Panc1 (cell line): Measurements from ENCODE around the gene MYH11. TPM values are rescaled to one million over a fixed set of nuclear protein-coding genes. Genes with fewer than 3 reads are reported as not detected.

Experiments
- ATAC-seq: fragments of 200-7000 bp; cut with Tn5 transposase; 2 replicates; pipeline ENCODE4 v1.9.1; 2020; ENCODE audit warnings: mild to moderate bottlenecking, moderate library complexity
- BruUV-seq: library from RNA; stranded (reverse); fragments of 400-500 nt; replicated peaks from 2 replicates; lab custom pipeline; 2021; lab: Mats Ljungman, UMichigan
- CTCF ChIA-PET: fragments of 300-600 bp; sonication (Branson Sonifier 250); formaldehyde crosslinking; loops from one replicate; lab custom pipeline; 2022; ENCODE audit warnings: antibody characterized with exemption; lab: Charles Lee
- POLR2A ChIA-PET: fragments of 300-600 bp; sonication (Branson Sonifier 250); formaldehyde crosslinking; loops from one replicate; lab custom pipeline; 2022; ENCODE audit warnings: antibody characterized with exemption; lab: Charles Lee
- DNase-seq: peaks from one replicate; pipeline ENCODE4 v3.0.0-alpha.2; 2010; ENCODE audit warnings: low read depth, low spot score
- H3K27ac ChIP-seq: 2 replicates; pipeline ENCODE4 v1.5.1; 2011; ENCODE audit warnings: mild to moderate bottlenecking, low read length, inconsistent platforms
- H3K27me3 ChIP-seq: fragments of 200-500 bp; sonication (Bioruptor generic); 2 replicates; pipeline ENCODE4 v1.6.0; 2014; ENCODE audit warnings: low read length, inconsistent platforms; ENCODE audit not compliant: control insufficient read depth, insufficient read depth
- H3K36me3 ChIP-seq: fragments of 200-500 bp; sonication (Bioruptor generic); 2 replicates; pipeline ENCODE4 v1.5.1; 2014; ENCODE audit warnings: inconsistent platforms, mild to moderate bottlenecking, low read length, moderate library complexity; ENCODE audit not compliant: control insufficient read depth, insufficient read depth
- H3K4me1 ChIP-seq: 2 replicates; pipeline ENCODE4 v1.5.1; 2011; ENCODE audit warnings: inconsistent platforms, mild to moderate bottlenecking, low read length, moderate library complexity; ENCODE audit not compliant: control insufficient read depth, insufficient read depth
- H3K4me3 ChIP-seq, 2 experiments: 2 replicates each; pipeline ENCODE4 v1.5.1; 2011 to 2012; ENCODE audit warnings: low read depth in 2 of 2, low read length in 2 of 2, mild to moderate bottlenecking in 2 of 2, inconsistent platforms in 1 of 2, moderate library complexity in 1 of 2
- H3K9me3 ChIP-seq: fragments of 200-500 bp; sonication (Bioruptor generic); 2 replicates; pipeline ENCODE4 v1.5.1; 2014; ENCODE audit warnings: low read depth, mild to moderate bottlenecking, inconsistent platforms, low read length, moderate library complexity; ENCODE audit not compliant: control insufficient read depth, insufficient read depth
- CTCF ChIP-seq: fragments of 450-650 bp; IDR thresholded peaks from 2 replicates; pipeline ENCODE4 v1.5.1; 2017; ENCODE audit warnings: mild to moderate bottlenecking
- POLR2AphosphoS5 ChIP-seq: IDR thresholded peaks from 2 replicates; pipeline ENCODE4 v1.6.1; 2012; ENCODE audit warnings: mild to moderate bottlenecking, low read depth, low read length, moderate library complexity
- REST ChIP-seq, 2 experiments: IDR thresholded peaks; 2 replicates each; pipeline ENCODE4 v1.6.1; 2011 to 2012; ENCODE audit warnings: low read depth in 2 of 2, control low read depth in 1 of 2, low read length in 1 of 2, mild to moderate bottlenecking in 1 of 2, moderate library complexity in 1 of 2; ENCODE audit not compliant: insufficient read depth in 1 of 2
- SIN3A ChIP-seq: IDR thresholded peaks from 2 replicates; pipeline ENCODE4 v1.6.1; 2012; ENCODE audit warnings: low read depth, mild to moderate bottlenecking, low read length, moderate library complexity, borderline replicate concordance; ENCODE audit not compliant: insufficient read depth
- TCF7L2 ChIP-seq: IDR thresholded peaks from 2 replicates; pipeline ENCODE4 v1.6.1; 2011; ENCODE audit warnings: mild to moderate bottlenecking, low read depth, low read length, inconsistent platforms
- in situ Hi-C: cut with HindIII; loops from 2 replicates; pipeline ENCODE4 v1.10.0; 2016; ENCODE audit warnings: low sequenced_read_pairs, low pct_unique_long_range_greater_than_20kb
- intact Hi-C: fragments of 100-400 bp; cut with micrococcal nuclease; formaldehyde crosslinking; loops from one replicate; pipeline ENCODE4 v1.10.0; 2022; ENCODE audit not compliant: unreplicated experiment
- total RNA-seq: library from RNA; stranded (reverse); gene quantifications from one replicate; pipeline ENCODE4 v1.2.1, GENCODE V29; 2021; ENCODE audit not compliant: unreplicated experiment

The MYH11 gene
- total RNA-seq, 1 experiment from 2014 or later, result 0.51 TPM

- BruUV-seq, result no TSS peak
- Histone ChIP-seq H3K36me3 (no peaks in the 10 kb centered on the region), H3K27me3 (no peaks in the 10 kb centered on the region; the same call in 1 of the 2 replicates), H3K4me3 (no peak overlapping the region), H3K27ac (no peak overlapping the region), H3K4me1 (no peaks in the 10 kb centered on the region), H3K9me3 (no peaks in the 10 kb centered on the region)
- DNase-seq, result peak; percentile 36
- ATAC-seq, result peak; percentile 93
- intact Hi-C loops (loop anchor here (2.0 kb wide), 1 partner anchor 361 kb away; no protein-coding TSS in a partner anchor), in situ Hi-C loops (no loop called here)
- POLR2A ChIA-PET, result no interaction called here
- CTCF ChIA-PET, result interaction anchor here (0.6 to 1.3 kb wide), 6 partner anchors 10 to 63 kb away, joined by 3 to 9 read pairs (median 5); no protein-coding TSS in a partner anchor
- no peak for TF ChIP-seq SIN3A
- TF ChIP-seq TCF7L2, result no peak
- TF ChIP-seq POLR2AphosphoS5, result no peak
- TF ChIP-seq CTCF, result peak; percentile 94
- TF ChIP-seq REST (IDR thresholded peaks at IDR 0.05; ENCODE audit: insufficient read depth in 1 of 2, low read depth in 2 of 2, low read length in 1 of 2), result peak; percentile 79 to 81
Measured at GRCh38 chr16:15765880-15766279, 90.9 kb downstream of the MYH11 start.

- intact Hi-C loops (loop anchor here (2.0 kb wide), 1 partner anchor 362 kb away; no protein-coding TSS in a partner anchor), in situ Hi-C loops (no loop called here)
- no peak for TF ChIP-seq CTCF
- no peak for TF ChIP-seq SIN3A
- TF ChIP-seq TCF7L2, result no peak
- TF ChIP-seq POLR2AphosphoS5, result no peak
- TF ChIP-seq REST (IDR thresholded peaks at IDR 0.05; ENCODE audit: insufficient read depth in 1 of 2, low read depth in 2 of 2, low read length in 1 of 2), result no peak
- Histone ChIP-seq H3K36me3 (no peaks in the 10 kb centered on the region), H3K9me3 (no peaks in the 10 kb centered on the region), H3K27ac (no peak overlapping the region), H3K4me3 (no peak overlapping the region), H3K4me1 (no peaks in the 10 kb centered on the region), H3K27me3 (no peaks in the 10 kb centered on the region; the same call in 1 of the 2 replicates)
- BruUV-seq, result no TSS peak
- ChIA-PET POLR2A (no interaction called here), CTCF (interaction anchor here (0.6 to 1.3 kb wide), 2 partner anchors 55 to 64 kb away, joined by 4 to 6 read pairs; no protein-coding TSS in a partner anchor)
- DNase-seq (no peak), ATAC-seq (no peak)
Measured at GRCh38 chr16:15765116-15765515, 91.7 kb downstream of the MYH11 start.
